GM23248 (cell line): ENCODE measurements around the gene TMEM131.

Source experiments
- EZH2 ChIP-seq: fragments of 200-600 bp; sonication (generic); IDR thresholded peaks from 2 replicates; pipeline ENCODE4 v1.6.1; 2018; ENCODE audit warnings: antibody characterized with exemption, mild to moderate bottlenecking; ENCODE audit not compliant: insufficient read depth, poor library complexity, severe bottlenecking
- EZH2phosphoT487 ChIP-seq: fragments of 200-600 bp; sonication (generic); IDR thresholded peaks from 2 replicates; pipeline ENCODE4 v1.6.1; 2018; ENCODE audit warnings: antibody characterized with exemption, moderate library complexity, mild to moderate bottlenecking, low read depth; ENCODE audit not compliant: insufficient read depth

GRCh38 chr2:98012561-98012991, 16.8 kb upstream of the TMEM131 start:
- no peak for TF ChIP-seq EZH2
- no peak for TF ChIP-seq EZH2phosphoT487
